ENCODE data around the gene DISC1. TPM values are rescaled to one million over a fixed set of nuclear protein-coding genes. Genes with fewer than 3 reads are reported as not detected.

The DISC1 gene
- total RNA-seq, 1 experiment from 2014 or later, result 9.8 TPM

DNA sequence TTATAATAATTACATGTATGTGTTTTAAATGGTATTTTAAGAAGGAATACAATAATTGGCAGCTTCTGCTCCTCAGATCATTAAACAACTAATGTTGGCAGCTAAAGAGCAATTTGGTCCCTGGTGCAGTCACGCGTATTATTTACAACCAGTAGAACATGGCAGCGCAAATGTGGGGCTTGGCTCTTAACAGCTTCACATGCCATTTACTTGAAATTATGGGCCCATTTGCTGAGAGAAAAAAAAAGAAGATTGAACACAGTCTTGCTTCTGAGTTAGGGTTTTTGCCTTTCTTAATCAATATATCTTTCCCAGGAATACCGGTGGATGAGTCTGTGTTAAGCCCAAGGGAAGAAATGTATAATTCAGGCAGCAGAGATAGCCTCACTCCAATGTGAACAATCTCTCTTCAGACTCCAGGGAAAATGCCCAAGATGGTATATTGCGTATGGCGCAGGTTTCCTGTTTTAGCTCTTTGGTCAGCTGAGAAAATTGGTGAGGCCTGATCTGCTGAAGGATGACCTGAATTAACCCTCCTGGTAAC lies 174.5 kb downstream of the DISC1 start:
- H3K27ac Mint-ChIP-seq (ENCODE audit: unreplicated experiment), result no peak overlapping the region
- DNase-seq, result no peak
- H3K27me3 Mint-ChIP-seq (ENCODE audit: unreplicated experiment), result no peaks in the 10 kb centered on the region
- no peak overlapping the region for H3K4me3 Mint-ChIP-seq (ENCODE audit: low read depth, unreplicated experiment)
- H3K9me3 Mint-ChIP-seq (ENCODE audit: low read depth, unreplicated experiment), result peaks cover 6% of the 10 kb centered on the region
- CTCF ChIA-PET, result no interaction called here
- intact Hi-C loops (cut with micrococcal nuclease; ENCODE audit: unreplicated experiment), result no loop called here
- peaks cover 6% of the 10 kb centered on the region for H3K36me3 Mint-ChIP-seq (ENCODE audit: insufficient read depth, unreplicated experiment)
- TF ChIP-seq, protein P1, sequence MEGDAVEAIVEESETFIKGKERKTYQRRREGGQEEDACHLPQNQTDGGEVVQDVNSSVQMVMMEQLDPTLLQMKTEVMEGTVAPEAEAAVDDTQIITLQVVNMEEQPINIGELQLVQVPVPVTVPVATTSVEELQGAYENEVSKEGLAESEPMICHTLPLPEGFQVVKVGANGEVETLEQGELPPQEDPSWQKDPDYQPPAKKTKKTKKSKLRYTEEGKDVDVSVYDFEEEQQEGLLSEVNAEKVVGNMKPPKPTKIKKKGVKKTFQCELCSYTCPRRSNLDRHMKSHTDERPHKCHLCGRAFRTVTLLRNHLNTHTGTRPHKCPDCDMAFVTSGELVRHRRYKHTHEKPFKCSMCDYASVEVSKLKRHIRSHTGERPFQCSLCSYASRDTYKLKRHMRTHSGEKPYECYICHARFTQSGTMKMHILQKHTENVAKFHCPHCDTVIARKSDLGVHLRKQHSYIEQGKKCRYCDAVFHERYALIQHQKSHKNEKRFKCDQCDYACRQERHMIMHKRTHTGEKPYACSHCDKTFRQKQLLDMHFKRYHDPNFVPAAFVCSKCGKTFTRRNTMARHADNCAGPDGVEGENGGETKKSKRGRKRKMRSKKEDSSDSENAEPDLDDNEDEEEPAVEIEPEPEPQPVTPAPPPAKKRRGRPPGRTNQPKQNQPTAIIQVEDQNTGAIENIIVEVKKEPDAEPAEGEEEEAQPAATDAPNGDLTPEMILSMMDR (IDR thresholded peaks at IDR 0.05; ENCODE audit: unreplicated experiment), result no peak
- peaks cover 10% of the 10 kb centered on the region for H3K4me1 Mint-ChIP-seq (ENCODE audit: low read depth, unreplicated experiment)
- no TSS peak for BruUV-seq (replicated peaks)

DNA sequence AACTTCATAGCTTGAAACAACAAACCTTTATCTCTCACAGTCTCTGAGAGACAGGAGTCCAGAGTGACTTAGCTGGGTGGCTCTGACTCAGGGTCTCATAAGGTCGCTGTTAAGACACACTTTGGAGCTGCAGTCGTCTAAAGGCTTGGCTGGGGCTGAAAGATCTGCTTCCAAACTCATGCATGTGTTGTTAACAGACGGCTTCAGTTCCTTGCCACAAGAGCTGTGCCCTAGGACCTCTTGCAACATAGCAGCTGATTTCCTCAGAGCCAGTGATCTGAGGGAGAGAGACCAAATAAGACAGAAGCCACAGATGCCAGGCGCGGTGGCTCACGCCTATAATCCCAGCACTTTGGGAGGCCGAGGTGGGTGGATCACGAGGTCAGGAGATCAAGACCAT lies 176.8 kb downstream of the DISC1 start:
- Mint-ChIP-seq H3K4me3 (ENCODE audit: low read depth, unreplicated experiment) (no peak overlapping the region), H3K9me3 (ENCODE audit: low read depth, unreplicated experiment) (peaks cover 6% of the 10 kb centered on the region), H3K36me3 (ENCODE audit: insufficient read depth, unreplicated experiment) (peaks cover 6% of the 10 kb centered on the region), H3K27ac (ENCODE audit: unreplicated experiment) (no peak overlapping the region), H3K4me1 (ENCODE audit: low read depth, unreplicated experiment) (peaks cover 19% of the 10 kb centered on the region), H3K27me3 (ENCODE audit: unreplicated experiment) (no peaks in the 10 kb centered on the region)
- no TSS peak for BruUV-seq (replicated peaks)
- DNase-seq, result no peak
- intact Hi-C loops (cut with micrococcal nuclease; ENCODE audit: unreplicated experiment), result no loop called here
- TF ChIP-seq, protein P1 (IDR thresholded peaks at IDR 0.05; ENCODE audit: unreplicated experiment), result no peak
- CTCF ChIA-PET, result no interaction called here

DNA sequence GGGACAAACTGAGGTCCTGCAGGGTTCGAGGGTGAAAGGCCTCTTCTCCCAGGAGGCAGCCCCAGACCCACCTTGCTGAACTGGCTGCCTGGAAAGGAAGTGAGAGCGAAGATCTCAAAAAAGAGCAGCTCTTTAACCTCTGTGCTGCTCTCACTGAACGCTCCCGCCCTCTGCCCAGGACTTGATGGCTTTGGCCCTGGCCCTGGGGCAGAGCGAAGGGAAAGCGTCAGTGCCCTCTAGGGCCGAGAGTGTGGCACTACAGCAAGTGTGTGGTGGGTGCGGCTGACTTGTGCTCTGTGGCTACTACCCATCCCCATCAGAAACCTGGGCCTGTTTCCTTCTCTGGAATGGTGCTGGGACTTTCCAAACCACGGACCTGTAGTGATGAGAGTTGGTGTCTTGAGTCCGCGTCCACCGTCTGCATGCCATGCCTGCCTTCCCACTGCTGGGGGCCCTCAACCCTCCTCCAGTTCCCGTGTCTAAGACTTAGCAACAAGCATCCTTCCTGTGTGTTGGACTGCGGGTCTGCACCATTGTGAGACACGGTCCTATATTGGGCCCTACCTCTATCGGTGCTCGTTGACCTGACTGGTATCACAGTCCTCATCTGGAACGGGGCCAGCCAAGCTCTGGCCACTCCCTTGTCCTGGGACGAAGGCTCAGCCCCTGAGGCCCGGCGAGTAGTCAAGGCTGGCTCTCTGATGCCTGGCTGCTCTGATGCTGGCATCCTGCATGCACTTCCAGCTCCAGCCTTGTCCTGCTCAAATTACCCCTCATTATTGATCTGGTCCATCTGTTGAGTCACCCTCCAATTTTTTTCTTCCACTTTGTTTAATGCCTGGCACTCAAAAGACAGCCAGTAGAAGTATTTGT lies 180.3 kb downstream of the DISC1 start:
- H3K27ac Mint-ChIP-seq (ENCODE audit: unreplicated experiment), result no peak overlapping the region
- BruUV-seq (replicated peaks), result no TSS peak
- no peaks in the 10 kb centered on the region for H3K27me3 Mint-ChIP-seq (ENCODE audit: unreplicated experiment)
- CTCF ChIA-PET, result interaction anchor here (0.6 to 2.8 kb wide), 2 partner anchors 50 to 505 kb away, joined by 5 to 13 read pairs; no protein-coding TSS in a partner anchor
- TF ChIP-seq, protein P1 (IDR thresholded peaks at IDR 0.05; ENCODE audit: unreplicated experiment), result peak; percentile 63
- intact Hi-C loops (cut with micrococcal nuclease; ENCODE audit: unreplicated experiment), result loop anchor here (1.0 to 2.0 kb wide), 2 partner anchors 20 to 50 kb away; no protein-coding TSS in a partner anchor
- DNase-seq, result peak; percentile 71
- no peak overlapping the region for H3K4me3 Mint-ChIP-seq (ENCODE audit: low read depth, unreplicated experiment)
- no peaks in the 10 kb centered on the region for H3K36me3 Mint-ChIP-seq (ENCODE audit: insufficient read depth, unreplicated experiment)
- peaks cover 9% of the 10 kb centered on the region for H3K4me1 Mint-ChIP-seq (ENCODE audit: low read depth, unreplicated experiment)
- no peaks in the 10 kb centered on the region for H3K9me3 Mint-ChIP-seq (ENCODE audit: low read depth, unreplicated experiment)

DNA sequence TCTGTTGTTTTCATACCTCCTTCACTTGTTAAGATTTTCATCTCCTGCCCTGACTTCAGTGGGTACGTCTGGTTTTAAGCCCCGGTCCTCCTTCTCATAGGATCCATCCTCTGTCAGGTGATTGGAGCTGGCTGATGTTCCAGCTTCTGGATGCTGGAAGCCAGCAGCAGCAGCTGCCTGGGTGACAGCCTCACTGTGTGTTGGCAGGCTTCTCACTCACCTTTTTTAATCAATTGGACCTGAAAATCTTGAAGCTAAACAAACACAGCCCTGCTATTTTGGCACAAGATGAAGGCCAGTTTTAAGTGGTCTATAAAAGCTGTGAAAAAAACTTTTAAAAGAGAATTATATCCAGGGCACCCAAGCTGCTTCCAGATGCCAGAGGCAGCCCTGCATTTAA lies 181.0 kb downstream of the DISC1 start:
- BruUV-seq (replicated peaks), result no TSS peak
- Mint-ChIP-seq H3K36me3 (ENCODE audit: insufficient read depth, unreplicated experiment) (no peaks in the 10 kb centered on the region), H3K27me3 (ENCODE audit: unreplicated experiment) (no peaks in the 10 kb centered on the region), H3K4me3 (ENCODE audit: low read depth, unreplicated experiment) (no peak overlapping the region), H3K9me3 (ENCODE audit: low read depth, unreplicated experiment) (no peaks in the 10 kb centered on the region), H3K27ac (ENCODE audit: unreplicated experiment) (no peak overlapping the region), H3K4me1 (ENCODE audit: low read depth, unreplicated experiment) (peaks cover 9% of the 10 kb centered on the region)
- CTCF ChIA-PET, result interaction anchor here (0.6 to 2.8 kb wide), 3 partner anchors 13 to 504 kb away, joined by 3 to 13 read pairs (median 5); no protein-coding TSS in a partner anchor
- intact Hi-C loops (cut with micrococcal nuclease; ENCODE audit: unreplicated experiment), result loop anchor here (2.0 kb wide), 1 partner anchor 19 kb away; no protein-coding TSS in a partner anchor
- no peak for DNase-seq
- TF ChIP-seq, protein P1 (IDR thresholded peaks at IDR 0.05; ENCODE audit: unreplicated experiment), result no peak

Measured in Calu3 (cell line).